GM23338 (cell line): Measurements from ENCODE around the gene TSTD2. TPM values are rescaled to one million over a fixed set of nuclear protein-coding genes. Genes with fewer than 3 reads are reported as not detected.

Experiments used
- ATAC-seq: fragments of 200-7000 bp; cut with Tn5 transposase; 3 replicates; pipeline ENCODE4 v1.9.1; 2020
- DNase-seq: peaks from one replicate; pipeline ENCODE4 v3.0.0-alpha.2; 2015; ENCODE audit warnings: low spot score
- H2AFZ ChIP-seq: fragments of 200-600 bp; sonication (generic); 2 replicates; pipeline ENCODE4 v1.8.0; 2016; ENCODE audit warnings: antibody characterized with exemption, mild to moderate bottlenecking, moderate library complexity
- H3F3A ChIP-seq: fragments of 200-600 bp; sonication (generic); replicated peaks from 2 replicates; pipeline ENCODE4 v1.8.0; 2017; ENCODE audit warnings: antibody characterized with exemption, mixed run types, low read depth
- H3K27ac ChIP-seq: fragments of 200-600 bp; sonication (generic); 2 replicates; pipeline ENCODE4 v1.6.1; 2016; ENCODE audit warnings: low read depth
- H3K27me3 ChIP-seq: fragments of 200-600 bp; sonication (generic); 2 replicates; pipeline ENCODE4 v1.8.0; 2016; ENCODE audit warnings: mild to moderate bottlenecking, mixed run types, moderate library complexity; ENCODE audit not compliant: insufficient read depth
- H3K36me3 ChIP-seq: fragments of 200-600 bp; sonication (generic); 2 replicates; pipeline ENCODE4 v1.8.0; 2016; ENCODE audit warnings: mild to moderate bottlenecking; ENCODE audit not compliant: insufficient read depth
- H3K4me1 ChIP-seq: fragments of 200-600 bp; sonication (generic); 2 replicates; pipeline ENCODE4 v1.8.0; 2016; ENCODE audit warnings: mild to moderate bottlenecking, moderate library complexity; ENCODE audit not compliant: insufficient read depth
- H3K4me2 ChIP-seq: fragments of 200-600 bp; sonication (generic); 2 replicates; pipeline ENCODE4 v1.7.1; 2017; ENCODE audit warnings: mixed run types
- H3K4me3 ChIP-seq: fragments of 200-600 bp; sonication (generic); 2 replicates; pipeline ENCODE4 v1.6.1; 2016; ENCODE audit warnings: mixed run types
- H3K79me2 ChIP-seq: fragments of 200-600 bp; sonication (generic); replicated peaks from 2 replicates; pipeline ENCODE4 v1.8.0; 2017; ENCODE audit warnings: mild to moderate bottlenecking; ENCODE audit not compliant: insufficient read depth
- H3K9me2 ChIP-seq: fragments of 200-600 bp; sonication (generic); 2 replicates; pipeline ENCODE4 v1.8.0; 2017; ENCODE audit not compliant: insufficient read depth
- H4K20me1 ChIP-seq: fragments of 200-600 bp; sonication (generic); replicated peaks from 2 replicates; pipeline ENCODE4 v1.8.0; 2017; ENCODE audit warnings: mild to moderate bottlenecking; ENCODE audit not compliant: insufficient read depth
- H3K27ac Mint-ChIP-seq: 2 replicates; pipeline ENCODE4 v1.8.0; 2020; ENCODE audit warnings: inconsistent platforms, mild to moderate bottlenecking, moderate library complexity, mixed read lengths
- H3K27me3 Mint-ChIP-seq: 3 replicates; pipeline ENCODE4 v1.8.0; 2022; ENCODE audit warnings: low read depth, mild to moderate bottlenecking, moderate library complexity, mixed read lengths, inconsistent platforms; ENCODE audit not compliant: insufficient read depth, poor library complexity
- H3K36me3 Mint-ChIP-seq: 3 replicates; pipeline ENCODE4 v1.8.0; 2021; ENCODE audit warnings: low read depth, mild to moderate bottlenecking, inconsistent platforms, moderate library complexity, mixed read lengths
- H3K4me1 Mint-ChIP-seq: 3 replicates; pipeline ENCODE4 v1.8.0; 2020; ENCODE audit warnings: mild to moderate bottlenecking, inconsistent platforms, mixed read lengths
- H3K4me3 Mint-ChIP-seq: 3 replicates; pipeline ENCODE4 v1.8.0; 2021; ENCODE audit warnings: moderate library complexity, mild to moderate bottlenecking, inconsistent platforms, mixed read lengths
- H3K9me3 Mint-ChIP-seq: 3 replicates; pipeline ENCODE4 v1.8.0; 2020; ENCODE audit warnings: moderate library complexity, mild to moderate bottlenecking, inconsistent platforms, mixed read lengths
- CREB1 ChIP-seq: fragments of 250-450 bp; sonication (Bioruptor Pico); IDR thresholded peaks from 2 replicates; pipeline ENCODE4 v1.5.0; 2020; ENCODE audit warnings: low read depth, mild to moderate bottlenecking, moderate library complexity
- ETS1 ChIP-seq: IDR thresholded peaks from 2 replicates; pipeline ENCODE4 v1.6.1; 2016; ENCODE audit warnings: antibody characterized with exemption
- EZH2 ChIP-seq: fragments of 200-600 bp; sonication (generic); IDR thresholded peaks from one replicate; pipeline ENCODE4 v1.8.0; 2017; ENCODE audit warnings: antibody characterized with exemption, mild to moderate bottlenecking, low read depth; ENCODE audit not compliant: unreplicated experiment
- EZH2phosphoT487 ChIP-seq: fragments of 200-600 bp; sonication (generic); IDR thresholded peaks from one replicate; pipeline ENCODE4 v1.8.1; 2018; ENCODE audit warnings: antibody characterized with exemption; ENCODE audit not compliant: unreplicated experiment
- JUNB ChIP-seq: IDR thresholded peaks from one replicate; pipeline ENCODE4 v1.6.1; 2016; ENCODE audit warnings: antibody characterized with exemption; ENCODE audit not compliant: unreplicated experiment
- NANOG ChIP-seq: IDR thresholded peaks from 2 replicates; pipeline ENCODE4 v1.6.1; 2016; ENCODE audit warnings: antibody characterized with exemption, borderline replicate concordance
- STAT1 ChIP-seq: IDR thresholded peaks from one replicate; pipeline ENCODE4 v1.6.1; 2016; ENCODE audit warnings: antibody characterized with exemption; ENCODE audit not compliant: unreplicated experiment
- ZNF114 ChIP-seq: fragments of 250-450 bp; sonication (Bioruptor Pico); IDR thresholded peaks from 2 replicates; pipeline ENCODE4 v1.5.0; 2020; ENCODE audit warnings: mild to moderate bottlenecking, moderate library complexity
- ZNF331 ChIP-seq: fragments of 250-450 bp; sonication (Bioruptor Pico); IDR thresholded peaks from 2 replicates; pipeline ENCODE4 v1.5.0; 2020; ENCODE audit warnings: low read depth, mild to moderate bottlenecking, moderate library complexity
- ZNF462 ChIP-seq: fragments of 250-450 bp; sonication (Bioruptor Pico); IDR thresholded peaks from 2 replicates; pipeline ENCODE4 v1.5.0; 2020; ENCODE audit warnings: mild to moderate bottlenecking, moderate library complexity
- polyA plus RNA-seq: library from polyadenylated mRNA; unstranded; fragments of >200 nt; fragmentation: Nextera tagmentation; extraction: Ambion mirVana; gene quantifications from 2 replicates; pipeline ENCODE4 v1.2.1, GENCODE V29; 2016
- total RNA-seq: library from RNA; depleted of rRNA; stranded (reverse); fragments of >200 nt; shearing (Covaris generic); gene quantifications from 2 replicates; pipeline ENCODE4 v1.2.3, GENCODE V29; 2014
- TF ChIP-seq, protein P1 (sequence below): IDR thresholded peaks from one replicate; pipeline ENCODE4 v1.6.1; 2018; ENCODE audit warnings: antibody characterized with exemption; ENCODE audit not compliant: unreplicated experiment

The TSTD2 gene
- total and polyA plus RNA-seq, 2 experiments from 2014 or later: 8.5 to 21.8 TPM

- TF ChIP-seq, protein P1, sequence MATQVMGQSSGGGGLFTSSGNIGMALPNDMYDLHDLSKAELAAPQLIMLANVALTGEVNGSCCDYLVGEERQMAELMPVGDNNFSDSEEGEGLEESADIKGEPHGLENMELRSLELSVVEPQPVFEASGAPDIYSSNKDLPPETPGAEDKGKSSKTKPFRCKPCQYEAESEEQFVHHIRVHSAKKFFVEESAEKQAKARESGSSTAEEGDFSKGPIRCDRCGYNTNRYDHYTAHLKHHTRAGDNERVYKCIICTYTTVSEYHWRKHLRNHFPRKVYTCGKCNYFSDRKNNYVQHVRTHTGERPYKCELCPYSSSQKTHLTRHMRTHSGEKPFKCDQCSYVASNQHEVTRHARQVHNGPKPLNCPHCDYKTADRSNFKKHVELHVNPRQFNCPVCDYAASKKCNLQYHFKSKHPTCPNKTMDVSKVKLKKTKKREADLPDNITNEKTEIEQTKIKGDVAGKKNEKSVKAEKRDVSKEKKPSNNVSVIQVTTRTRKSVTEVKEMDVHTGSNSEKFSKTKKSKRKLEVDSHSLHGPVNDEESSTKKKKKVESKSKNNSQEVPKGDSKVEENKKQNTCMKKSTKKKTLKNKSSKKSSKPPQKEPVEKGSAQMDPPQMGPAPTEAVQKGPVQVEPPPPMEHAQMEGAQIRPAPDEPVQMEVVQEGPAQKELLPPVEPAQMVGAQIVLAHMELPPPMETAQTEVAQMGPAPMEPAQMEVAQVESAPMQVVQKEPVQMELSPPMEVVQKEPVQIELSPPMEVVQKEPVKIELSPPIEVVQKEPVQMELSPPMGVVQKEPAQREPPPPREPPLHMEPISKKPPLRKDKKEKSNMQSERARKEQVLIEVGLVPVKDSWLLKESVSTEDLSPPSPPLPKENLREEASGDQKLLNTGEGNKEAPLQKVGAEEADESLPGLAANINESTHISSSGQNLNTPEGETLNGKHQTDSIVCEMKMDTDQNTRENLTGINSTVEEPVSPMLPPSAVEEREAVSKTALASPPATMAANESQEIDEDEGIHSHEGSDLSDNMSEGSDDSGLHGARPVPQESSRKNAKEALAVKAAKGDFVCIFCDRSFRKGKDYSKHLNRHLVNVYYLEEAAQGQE: no peak
Observed at GRCh38 chr9:97630591-97630990, 2.6 kb downstream of the TSTD2 start (continued).

- Histone ChIP-seq H3F3A (peaks cover 3% of the 10 kb centered on the region; the same call in 1 of the 2 replicates), H3K27ac (no peak overlapping the region), H3K27me3 (no peaks in the 10 kb centered on the region), H3K4me1 (0 out of 2 replicates have a peak, but pooled peaks cover 8% of the 10 kb centered on the region), H3K36me3 (peaks cover 12% of the 10 kb centered on the region; the same call in 1 of the 2 replicates), H3K4me2 (no peak overlapping the region), H4K20me1 (peaks cover 11% of the 10 kb centered on the region; the same call in 1 of the 2 replicates), H3K4me3 (no peak overlapping the region), H3K9me2 (no peaks in the 10 kb centered on the region), H2AFZ (no peak overlapping the region), H3K79me2 (peaks cover 58% of the 10 kb centered on the region)
- DNase-seq: peak; percentile 8
- Mint-ChIP-seq H3K36me3 (peaks cover 17% of the 10 kb centered on the region), H3K4me1 (peaks cover 20% of the 10 kb centered on the region; the same call in 2 of the 3 replicates), H3K4me3 (no peak overlapping the region), H3K9me3 (no peaks in the 10 kb centered on the region), H3K27me3 (peaks cover 7% of the 10 kb centered on the region), H3K27ac (no peak overlapping the region)
- TF ChIP-seq STAT1: no peak
- TF ChIP-seq EZH2: no peak
- no peak for TF ChIP-seq JUNB
- TF ChIP-seq, protein P1: no peak
- no peak for TF ChIP-seq ZNF114 (CRISPR knock-in tag)
- TF ChIP-seq EZH2phosphoT487: no peak
- TF ChIP-seq NANOG: no peak
- TF ChIP-seq CREB1 (CRISPR knock-in tag): no peak
- no peak for TF ChIP-seq ETS1
- no peak for TF ChIP-seq ZNF331 (CRISPR knock-in tag)
- no peak for TF ChIP-seq ZNF462 (CRISPR knock-in tag)
- ATAC-seq: no peak
Observed at GRCh38 chr9:97629156-97629555, 4.0 kb downstream of the TSTD2 start.
